Activated CD4-positive, alpha-beta T cell treated with anti-CD3 and anti-CD28 coated beads for 24 hours (primary cell): ENCODE results near the gene MAD1L1.

Experiments used
- DNase-seq, 2 donors: peaks; one replicate each; pipeline ENCODE4 v3.0.0-alpha.2; 2020; ENCODE audit warnings: low read depth in 2 of 2

Gene MAD1L1

DNA sequence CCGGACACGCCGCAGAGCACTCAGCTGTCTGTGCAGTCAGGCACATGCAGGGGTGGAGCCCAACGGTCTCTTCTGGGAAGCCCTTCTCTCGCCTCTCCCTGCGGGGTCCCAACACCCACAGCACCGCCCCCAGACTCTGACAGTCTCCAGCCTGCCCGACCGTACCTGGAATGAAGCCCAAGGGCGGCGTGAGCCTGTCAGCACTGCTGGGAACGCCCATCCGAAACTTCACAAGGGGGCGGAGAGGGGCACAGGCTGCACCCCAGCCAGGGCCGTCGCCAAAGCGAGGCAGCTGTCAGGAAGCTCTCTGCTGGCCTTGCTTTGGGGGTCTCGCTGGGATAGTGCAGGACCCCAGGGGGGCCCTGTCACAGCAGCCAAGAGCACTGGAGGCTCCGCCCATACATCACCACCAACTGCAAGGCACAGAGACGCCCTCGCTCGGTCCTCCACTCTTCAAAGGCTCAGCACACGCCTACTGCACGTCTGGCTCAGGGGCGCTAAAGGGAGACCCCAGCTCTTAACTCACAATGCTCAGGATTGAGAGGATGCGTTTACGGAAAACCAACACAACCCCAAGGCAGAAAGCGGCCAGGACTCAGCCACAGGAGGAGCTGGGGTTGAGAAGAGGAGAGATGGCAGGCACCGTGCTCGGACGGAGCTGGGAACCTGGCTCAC is 30.9 kb downstream of the MAD1L1 start:
- no peak for DNase-seq

DNA sequence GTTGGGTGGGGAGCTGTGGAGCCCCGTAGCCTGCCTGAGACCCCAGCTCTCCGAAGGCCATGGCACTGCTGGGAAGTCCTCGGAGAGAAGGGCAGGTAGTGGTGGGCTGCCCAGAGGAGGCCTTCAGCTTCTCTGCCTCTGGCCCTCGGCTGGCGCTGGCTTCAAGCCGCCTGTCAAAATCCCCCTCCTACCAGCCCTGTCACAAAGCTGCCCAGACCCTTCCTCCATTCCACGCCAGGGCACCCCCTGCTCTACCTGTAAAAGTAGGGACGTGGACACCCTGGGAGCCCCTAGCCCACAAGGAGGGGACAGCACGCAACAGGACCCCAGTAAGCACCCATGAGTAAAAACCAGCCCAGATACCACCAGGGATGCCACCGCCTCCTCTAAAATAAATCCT is 31.6 kb downstream of the MAD1L1 start:
- DNase-seq = no peak

DNA sequence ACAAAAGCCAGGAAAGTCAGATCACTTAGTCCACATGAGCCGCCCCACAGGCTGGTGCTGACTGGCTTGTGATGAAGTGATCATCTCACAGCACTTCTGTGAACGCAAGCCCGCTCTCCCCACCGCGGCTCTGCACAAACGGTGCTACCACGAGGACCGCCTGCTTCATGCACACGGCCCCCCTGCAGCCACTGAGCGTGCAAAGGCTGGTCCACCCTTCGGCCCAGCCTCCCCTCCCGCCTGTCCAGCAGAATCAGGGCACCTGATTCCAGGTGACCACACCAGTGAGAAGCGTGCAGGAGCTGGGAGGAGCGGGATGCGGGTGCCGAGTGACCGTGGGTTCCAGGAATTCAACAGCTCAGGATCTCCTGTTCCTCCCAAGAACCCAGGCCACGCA is 32.2 kb downstream of the MAD1L1 start:
- no peak for DNase-seq

DNA sequence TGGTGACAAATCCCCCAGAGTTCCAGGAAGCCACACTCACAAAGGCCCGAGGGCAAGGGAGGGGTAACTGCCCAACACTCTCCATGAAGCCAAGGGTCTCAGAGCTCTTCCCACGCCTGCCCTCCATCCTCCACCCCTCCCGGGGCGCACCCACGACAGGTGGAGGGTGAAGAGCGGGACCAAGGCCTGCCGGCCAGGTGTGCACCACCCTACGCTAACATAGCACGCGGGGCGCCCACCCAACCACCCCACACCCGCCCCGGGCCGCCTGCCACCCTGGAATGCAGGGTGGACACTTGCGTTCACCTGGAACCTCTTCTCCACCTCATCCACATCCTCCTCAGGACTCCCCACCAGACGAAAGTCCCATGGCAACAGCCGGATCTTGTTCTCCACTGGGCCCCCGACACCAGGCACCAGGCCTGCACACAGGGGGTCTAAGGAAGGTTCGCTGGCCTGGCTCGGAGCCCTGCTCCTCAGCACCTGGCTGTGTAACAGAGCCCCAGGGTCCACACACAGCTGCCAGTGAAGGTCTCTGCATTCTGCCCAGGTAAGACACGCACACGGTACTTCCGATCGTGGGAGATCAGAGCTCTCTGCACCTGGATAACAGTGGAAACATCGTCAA is 32.7 kb downstream of the MAD1L1 start:
- no peak for DNase-seq

DNA sequence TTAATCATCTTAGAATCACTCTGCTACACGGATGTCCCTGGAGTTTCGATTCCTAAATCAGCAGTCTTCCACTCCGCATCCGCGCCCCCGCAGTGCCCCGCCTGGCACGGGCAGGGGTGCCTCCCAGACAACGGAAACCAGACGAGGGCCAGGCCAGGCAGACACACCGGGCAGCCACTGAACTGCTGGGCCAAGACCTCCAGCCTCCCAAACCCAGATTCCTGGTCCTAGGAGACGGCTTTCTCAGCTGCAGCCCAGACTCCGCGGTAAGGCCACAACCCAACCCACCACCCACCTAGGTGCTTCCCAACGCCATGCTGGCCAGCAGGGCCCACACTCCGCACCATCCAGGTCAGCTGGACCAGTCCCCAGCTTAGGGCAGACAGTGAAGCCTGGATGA is 33.2 kb downstream of the MAD1L1 start:
- DNase-seq = no peak

DNA sequence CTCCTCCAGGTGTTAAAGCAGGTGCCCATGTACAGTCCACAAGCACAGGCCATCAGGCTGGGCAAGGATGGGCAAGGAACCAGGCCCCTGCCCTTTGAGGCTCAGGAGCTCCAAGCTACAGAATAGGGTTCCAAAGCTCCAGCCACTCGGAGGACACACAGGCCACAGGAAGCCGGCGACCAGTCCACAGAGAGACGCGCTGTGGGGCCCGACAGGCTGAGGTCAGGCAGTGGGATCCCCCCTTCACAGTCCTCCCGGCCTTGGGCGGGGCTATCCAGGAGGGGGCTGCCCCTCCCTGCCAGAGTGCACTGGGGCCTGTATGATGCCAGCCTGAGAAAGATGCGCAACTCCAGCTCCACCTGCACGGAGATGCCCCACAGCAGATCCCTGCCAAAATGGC is 34.0 kb downstream of the MAD1L1 start:
- no peak for DNase-seq

DNA sequence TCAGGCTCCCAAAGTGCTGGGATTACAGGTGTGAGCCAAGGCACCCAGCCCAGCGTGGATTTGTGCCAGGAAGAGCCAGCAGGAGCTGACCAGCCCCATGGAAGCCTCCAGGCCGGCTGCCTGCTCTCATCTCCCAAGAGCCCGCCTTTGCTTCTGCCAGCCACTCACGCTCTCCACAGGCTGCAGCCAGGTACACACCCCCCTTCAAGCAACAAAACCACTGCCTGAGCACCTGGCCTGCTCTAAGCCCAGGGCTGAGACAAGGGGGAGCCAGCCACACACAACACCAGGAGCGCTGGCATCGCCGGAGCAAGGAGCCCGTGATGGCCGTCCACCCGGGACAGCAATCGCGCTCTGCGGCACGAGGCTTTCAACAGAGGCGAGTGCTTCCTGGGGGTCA is 34.5 kb downstream of the MAD1L1 start:
- no peak for DNase-seq

DNA sequence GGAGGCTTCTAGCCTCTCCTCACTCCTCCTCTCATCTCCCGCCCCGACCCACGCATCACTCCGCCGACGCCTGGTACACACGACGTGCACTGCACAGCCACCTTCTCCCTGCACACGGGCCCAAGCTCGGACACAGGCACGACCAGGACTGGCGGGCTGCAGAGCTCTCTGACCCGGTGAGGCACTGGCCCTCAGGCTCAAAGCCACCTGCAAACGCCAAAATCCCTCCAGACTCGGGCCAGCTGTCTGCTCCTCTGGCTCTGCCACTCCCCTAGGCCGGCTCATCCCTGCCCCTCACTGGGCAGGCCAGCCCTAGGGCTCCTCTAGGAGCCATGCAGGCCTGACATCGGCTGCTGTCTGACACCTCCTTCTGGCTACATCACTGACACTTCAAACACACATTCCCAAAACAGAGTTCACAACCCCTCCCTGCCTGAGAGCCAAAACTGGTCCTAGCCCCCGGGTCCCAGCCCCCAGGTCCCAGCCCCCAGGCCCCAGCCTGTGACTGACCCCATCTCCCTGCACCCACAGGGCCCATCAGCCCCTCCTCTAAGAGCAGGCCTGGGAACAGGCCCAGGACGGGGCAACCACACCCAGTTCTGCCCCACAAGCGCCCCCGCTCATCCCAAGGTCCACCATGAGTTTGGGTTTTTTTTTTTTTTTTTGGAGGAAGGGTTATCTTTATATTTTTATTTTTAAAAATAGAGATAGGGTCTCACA is 35.1 kb downstream of the MAD1L1 start:
- no peak for DNase-seq

DNA sequence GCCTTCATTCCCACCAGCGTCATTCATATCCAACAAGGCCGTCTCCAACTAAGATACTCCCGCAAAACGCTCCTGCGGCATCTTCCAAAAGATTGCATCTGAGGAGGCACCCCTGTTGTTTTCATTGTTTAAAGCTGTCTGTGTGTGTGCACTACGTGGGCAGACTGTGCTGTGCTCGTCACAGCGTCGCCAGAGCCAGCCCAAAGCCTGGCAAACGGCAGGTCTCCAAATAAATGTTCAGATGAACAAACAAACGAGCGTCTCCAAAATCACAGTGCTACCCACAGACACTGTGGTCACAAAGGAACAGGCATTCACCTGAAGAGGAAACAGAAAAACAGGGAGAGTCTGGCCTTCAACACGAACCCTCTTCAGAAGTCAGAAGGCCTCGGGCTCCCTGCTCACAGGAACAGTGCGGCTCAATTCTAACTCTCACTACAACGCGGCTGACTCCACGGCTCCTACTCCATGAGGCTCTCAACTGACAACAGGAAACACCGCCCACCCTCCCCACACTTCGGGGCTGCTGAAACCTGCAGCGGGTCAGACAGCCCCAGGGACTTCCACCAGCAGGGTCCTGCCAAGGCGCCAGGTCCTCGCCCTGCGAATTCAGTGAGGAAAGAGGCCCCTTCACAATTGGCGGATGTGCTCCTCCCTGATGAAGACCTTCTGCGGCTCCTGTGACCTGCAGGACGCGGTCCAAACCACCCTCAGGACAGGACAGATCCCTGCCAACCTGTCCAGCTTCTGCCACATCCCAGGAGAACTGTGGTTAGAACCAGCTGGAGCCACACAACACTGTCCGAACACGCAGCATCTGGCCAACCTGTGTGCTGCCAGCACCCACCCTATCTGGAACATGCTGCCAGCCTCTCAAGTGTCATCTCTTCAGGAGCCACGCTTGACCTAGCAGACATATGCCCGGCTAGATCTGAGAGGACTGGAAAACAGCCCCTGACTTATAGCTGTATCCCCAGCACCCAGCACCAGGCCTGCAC is 36.1 kb downstream of the MAD1L1 start:
- no peak for DNase-seq

DNA sequence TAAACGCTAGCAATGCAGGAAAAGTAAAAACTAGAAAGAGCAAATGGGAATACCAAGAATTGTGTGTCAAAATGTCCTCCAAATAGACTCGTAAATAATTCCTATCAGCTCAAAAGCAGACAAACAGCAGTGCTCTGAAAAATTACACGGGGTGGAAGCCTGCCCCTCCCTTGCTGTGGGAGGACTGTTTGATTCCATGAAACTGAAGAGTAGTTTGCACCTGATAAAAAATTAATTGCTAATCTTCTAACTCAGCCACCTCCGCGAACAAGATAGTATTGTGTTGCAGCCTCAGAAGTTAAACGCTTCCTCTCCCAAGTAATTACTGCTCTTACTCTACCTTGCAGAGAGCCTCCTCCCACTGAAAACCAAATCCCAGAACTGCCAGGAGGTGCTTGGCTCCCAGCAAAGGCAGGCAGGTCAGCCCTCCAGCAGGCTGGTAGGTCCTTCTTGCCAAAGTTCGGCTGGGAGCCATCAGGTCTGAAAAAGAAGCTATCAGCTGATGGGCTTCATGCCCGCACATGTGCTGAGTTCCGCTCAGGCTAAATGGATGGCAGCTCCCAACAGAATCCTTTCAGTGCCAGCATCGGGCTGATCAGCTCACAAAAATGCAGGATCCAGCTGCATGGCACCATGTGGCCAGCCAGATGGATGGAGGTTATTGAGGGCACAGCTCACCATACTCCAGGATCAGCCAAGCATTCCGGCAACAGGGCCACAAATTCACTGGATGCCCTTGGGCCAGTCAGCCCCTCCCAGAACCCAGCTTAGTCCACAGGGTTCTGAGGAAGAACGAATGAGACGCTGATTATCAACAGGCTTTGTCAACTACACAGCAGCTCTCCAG is 37.1 kb downstream of the MAD1L1 start:
- no peak for DNase-seq

DNA sequence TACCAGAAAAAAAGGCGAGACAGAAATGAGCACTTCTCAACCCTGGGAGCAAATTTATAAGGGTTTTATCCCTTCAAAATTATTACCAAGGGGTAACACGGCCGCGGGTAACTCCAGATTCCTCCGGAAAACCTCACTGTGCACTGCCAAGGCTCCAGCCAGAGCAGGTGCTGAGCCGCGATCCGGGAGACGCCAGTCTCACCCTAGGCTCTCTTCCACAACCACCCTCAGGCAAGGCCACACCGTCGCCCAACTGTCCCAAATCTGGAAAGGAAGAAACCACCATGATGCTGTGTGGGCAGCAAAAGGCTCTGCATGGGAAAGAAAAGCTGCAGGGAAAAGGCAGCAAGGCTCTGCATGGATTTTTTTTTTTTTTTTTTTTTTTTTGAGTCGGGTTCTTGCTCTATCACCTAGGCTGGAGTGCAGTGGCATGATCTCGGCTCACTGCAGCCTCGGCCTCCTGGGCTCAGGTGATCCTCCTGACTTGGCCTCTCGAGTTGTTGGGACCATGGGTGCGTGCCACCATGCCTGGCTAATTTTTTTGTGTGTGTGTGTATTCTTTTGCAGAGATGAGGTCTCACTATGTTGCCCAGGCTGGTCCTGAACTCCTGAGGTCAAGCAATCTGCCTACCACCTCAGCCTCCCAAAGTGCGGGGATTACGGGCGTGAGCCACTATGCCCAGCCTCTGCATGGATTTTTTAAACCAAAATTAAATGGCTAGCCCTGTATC is 39.0 kb downstream of the MAD1L1 start:
- no peak for DNase-seq

DNA sequence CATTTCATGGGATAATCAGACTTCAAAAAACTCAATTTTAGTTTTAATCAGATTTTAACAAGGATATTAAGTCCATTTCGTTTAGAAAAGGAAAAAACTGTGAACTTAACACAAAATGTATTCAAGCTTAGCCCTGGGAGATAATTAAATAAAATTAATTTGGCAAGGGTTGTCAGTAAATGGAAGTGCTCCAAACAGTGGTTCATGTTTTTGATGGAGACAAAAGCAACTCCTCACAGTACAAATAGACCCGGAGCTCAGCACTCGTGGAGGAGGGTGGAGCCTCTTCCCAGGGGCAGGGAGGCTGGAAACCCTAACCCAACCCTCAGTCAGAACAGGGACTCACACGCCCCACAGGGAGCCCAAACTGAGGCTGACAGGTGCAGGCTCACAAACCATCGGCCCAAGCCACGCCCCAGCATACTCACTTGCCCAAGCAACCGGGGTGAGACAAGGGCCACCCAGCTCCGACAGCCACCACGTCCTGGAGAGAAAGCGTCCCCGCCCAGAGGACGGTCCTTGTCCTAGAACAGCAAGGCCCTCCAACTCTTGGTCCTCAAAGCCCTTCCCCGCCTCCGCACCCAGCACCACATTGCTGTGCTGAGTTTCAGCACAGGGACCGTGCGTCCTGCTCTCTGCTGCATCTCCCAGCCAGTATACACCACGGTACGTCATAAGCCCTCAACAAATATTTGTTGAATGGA is 39.8 kb downstream of the MAD1L1 start:
- DNase-seq = no peak

DNA sequence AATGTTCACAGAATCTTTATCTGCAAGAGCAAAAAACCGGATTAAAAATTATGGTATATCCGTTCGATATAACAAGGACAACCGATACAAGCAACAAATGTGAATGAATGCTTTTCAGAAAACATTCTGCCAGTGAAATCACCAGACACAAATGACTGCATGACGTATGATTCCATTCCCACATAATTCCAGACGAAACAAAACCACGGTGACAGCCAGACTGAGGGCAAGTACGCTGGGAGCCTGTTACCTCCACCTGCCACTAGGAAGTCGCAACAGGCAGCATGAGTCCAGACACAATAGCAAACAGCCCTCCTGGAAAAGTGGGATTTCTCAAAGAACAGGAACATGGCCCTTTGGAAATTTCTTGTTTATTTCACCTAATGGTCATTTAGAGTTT is 41.7 kb downstream of the MAD1L1 start:
- DNase-seq = no peak

DNA sequence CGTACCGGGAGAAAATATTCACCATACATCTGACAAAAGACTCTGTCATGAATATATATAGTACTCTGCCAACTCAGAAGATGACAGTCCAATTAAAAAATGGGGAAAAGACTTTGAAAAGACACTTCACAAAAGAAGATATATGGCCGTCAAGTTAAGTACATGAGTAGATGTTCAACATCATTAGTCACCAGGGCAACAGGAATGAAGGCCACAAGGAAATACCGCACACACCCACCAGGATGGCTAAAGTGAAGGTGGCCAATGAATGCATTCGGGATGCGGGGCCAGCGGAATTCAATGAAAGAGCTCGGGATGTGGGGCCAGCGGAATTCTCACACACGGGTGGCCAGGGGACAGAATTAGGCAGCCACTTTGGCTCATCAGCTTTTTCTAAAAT is 42.2 kb downstream of the MAD1L1 start:
- DNase-seq = no peak

DNA sequence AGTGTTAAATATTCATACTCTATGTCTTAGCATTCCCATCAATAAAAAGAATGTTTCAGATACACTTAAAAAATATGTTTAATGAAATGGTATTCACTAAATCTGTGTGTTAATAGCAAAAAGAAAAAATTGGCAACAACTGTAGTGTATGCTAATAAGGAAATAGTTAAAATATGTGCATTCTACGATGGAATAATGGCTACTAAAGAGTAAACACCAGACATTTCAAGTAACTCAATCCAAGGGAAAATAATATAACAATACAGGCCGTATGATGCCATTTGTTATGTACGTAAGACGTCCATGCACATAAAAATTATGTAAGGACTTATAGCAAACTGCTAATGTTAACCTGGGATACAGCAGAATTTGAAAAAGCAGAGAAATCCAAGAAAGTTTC is 46.6 kb downstream of the MAD1L1 start:
- DNase-seq = no peak

DNA sequence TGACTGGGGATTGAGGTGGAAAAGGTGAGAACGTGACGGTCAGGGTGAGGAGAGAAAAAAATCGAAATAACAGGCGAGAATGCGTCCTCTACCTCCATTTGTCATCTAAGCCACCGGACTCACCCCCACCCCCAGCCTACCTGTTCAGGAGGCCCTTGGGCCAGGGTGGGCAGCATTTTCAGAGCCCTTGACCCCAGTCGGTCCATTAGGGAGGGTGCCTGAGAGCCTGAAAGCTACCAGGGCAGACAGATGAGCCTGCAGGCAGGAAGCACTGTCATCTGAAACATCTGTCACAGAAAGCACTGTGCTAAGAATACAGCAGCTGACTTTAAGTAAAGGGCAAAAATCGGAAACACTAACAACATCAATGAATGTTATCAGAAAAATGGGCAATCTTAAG is 47.0 kb downstream of the MAD1L1 start:
- DNase-seq = no peak

DNA sequence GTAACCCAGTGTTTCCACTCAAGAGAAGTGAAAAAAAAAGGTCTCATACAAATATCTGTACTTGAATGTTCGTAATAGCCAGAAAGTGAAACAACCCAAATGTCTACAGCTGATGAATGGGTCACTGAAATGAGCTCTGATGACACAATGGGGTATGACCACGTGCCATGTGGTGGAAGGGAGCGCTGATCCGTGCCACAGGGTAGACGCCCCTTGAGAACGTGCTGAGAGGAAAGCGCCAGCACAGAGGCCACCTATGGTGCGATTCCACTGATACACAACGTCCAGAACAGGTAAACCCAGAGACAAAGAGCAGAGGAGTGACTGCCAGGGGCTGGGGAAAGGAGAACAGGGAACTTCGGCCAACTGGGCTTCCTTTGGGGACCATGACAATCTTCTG is 50.3 kb downstream of the MAD1L1 start:
- no peak for DNase-seq

DNA sequence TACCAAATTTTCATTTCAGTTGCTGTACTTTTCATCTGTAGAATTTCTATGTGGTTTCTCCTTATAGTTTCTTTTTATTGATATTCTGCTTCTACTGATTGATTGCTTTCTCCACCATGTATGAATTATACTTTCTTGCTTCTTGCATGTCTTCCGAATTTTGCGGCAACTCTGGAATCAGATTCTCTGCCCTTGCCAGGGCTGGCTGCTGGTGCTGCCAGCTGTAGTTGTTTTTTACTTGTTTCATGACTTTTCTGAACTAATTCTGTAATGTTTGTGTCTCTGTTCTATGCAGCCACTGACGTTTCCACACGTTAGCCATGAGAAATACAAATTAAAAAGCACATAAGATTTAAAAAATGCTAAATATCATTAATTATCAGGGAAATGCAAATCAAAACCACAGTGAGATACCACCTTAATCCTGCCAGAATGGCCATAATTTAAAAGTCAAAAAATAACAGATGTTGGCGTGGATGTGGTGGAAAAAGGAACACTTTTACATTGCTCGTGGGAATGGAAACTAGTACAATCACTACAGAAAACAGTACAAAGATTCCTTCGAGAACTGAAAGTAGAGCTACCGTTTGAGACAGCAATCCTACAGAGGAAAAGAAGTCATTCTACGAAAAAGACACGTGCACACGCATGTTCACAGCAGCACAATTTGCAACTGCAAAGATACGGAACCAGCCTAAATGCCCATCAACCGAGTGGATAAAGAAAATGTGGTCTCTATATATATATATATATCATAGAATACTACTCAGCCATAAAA is 51.5 kb downstream of the MAD1L1 start:
- DNase-seq = no peak

DNA sequence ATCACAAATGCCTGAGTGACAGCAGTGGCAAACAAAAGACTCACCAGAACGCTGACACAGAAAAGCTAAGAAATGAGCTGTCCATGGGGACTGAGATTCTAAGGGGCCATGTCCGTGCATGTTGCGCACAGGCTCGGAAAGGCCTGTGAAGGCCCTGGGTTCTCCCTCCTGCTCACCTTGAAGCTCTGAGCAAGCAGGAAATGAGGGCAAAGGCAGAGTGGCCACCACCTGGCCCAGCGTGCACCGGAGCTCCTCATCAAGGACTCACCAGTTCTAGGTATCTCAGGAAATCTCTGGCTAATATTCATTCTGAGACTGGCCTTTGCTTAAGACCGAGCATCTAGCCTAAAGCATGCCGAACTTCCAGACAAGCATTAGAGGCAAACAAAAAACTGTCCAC is 52.7 kb downstream of the MAD1L1 start:
- DNase-seq = no peak
